HEK293 (cell line): Measurements from ENCODE around the gene KCTD21.

Experiments
- ELK4 ChIP-seq: IDR thresholded peaks from 2 replicates; pipeline ENCODE4 v1.6.1; 2011; ENCODE audit warnings: mild to moderate bottlenecking, low read depth, low read length, borderline replicate concordance
- HOXD13 ChIP-seq: sonication (generic); formaldehyde crosslinking; IDR thresholded peaks from 2 replicates; pipeline ENCODE4 v1.8.0; 2022; ENCODE audit warnings: missing genetic modification reagents, borderline replicate concordance
- KLF1 ChIP-seq: fragments of 450-650 bp; formaldehyde crosslinking; IDR thresholded peaks from 2 replicates; pipeline ENCODE4 v1.5.1; 2016; ENCODE audit warnings: missing biosample characterization, missing genetic modification characterization
- PBX3 ChIP-seq: sonication (generic); formaldehyde crosslinking; IDR thresholded peaks from 2 replicates; pipeline ENCODE4 v1.8.1; 2022; ENCODE audit warnings: mild to moderate bottlenecking, moderate library complexity, missing genetic modification reagents
- PRDM4 ChIP-seq: fragments of 450-650 bp; formaldehyde crosslinking; IDR thresholded peaks from 2 replicates; pipeline ENCODE4 v1.5.1; 2017; ENCODE audit warnings: missing biosample characterization, missing genetic modification characterization
- ZBTB7A ChIP-seq: fragments of 450-650 bp; formaldehyde crosslinking; IDR thresholded peaks from 2 replicates; pipeline ENCODE4 v1.5.1; 2016; ENCODE audit warnings: low read depth, missing biosample characterization, missing genetic modification characterization
- ZFHX2 ChIP-seq: fragments of 450-650 bp; formaldehyde crosslinking; conservative IDR thresholded peaks from 2 replicates; pipeline ENCODE4 v1.5.1; 2016; ENCODE audit warnings: missing biosample characterization, missing genetic modification characterization
- ZFP37 ChIP-seq: fragments of 450-650 bp; formaldehyde crosslinking; IDR thresholded peaks from 2 replicates; pipeline ENCODE4 v1.5.1; 2016; ENCODE audit warnings: missing biosample characterization, missing genetic modification characterization
- ZNF140 ChIP-seq: fragments of 450-650 bp; formaldehyde crosslinking; IDR thresholded peaks from 2 replicates; pipeline ENCODE4 v1.5.1; 2016; ENCODE audit warnings: missing biosample characterization, missing genetic modification characterization
- ZNF223 ChIP-seq: fragments of 450-650 bp; formaldehyde crosslinking; IDR thresholded peaks from 2 replicates; pipeline ENCODE4 v1.5.1; 2016; ENCODE audit warnings: missing biosample characterization, missing genetic modification characterization
- ZNF239 ChIP-seq: fragments of 450-650 bp; formaldehyde crosslinking; IDR thresholded peaks from 2 replicates; pipeline ENCODE4 v1.5.1; 2016; ENCODE audit warnings: missing biosample characterization, missing genetic modification characterization
- ZNF391 ChIP-seq: fragments of 450-650 bp; formaldehyde crosslinking; IDR thresholded peaks from 2 replicates; pipeline ENCODE4 v1.5.1; 2016; ENCODE audit warnings: low read depth, missing biosample characterization, missing genetic modification characterization, borderline replicate concordance
- ZNF426 ChIP-seq: fragments of 450-650 bp; formaldehyde crosslinking; IDR thresholded peaks from 2 replicates; pipeline ENCODE4 v1.5.1; 2017; ENCODE audit warnings: missing biosample characterization, missing genetic modification characterization, mild to moderate bottlenecking, inconsistent platforms, moderate library complexity
- ZNF48 ChIP-seq: fragments of 450-650 bp; formaldehyde crosslinking; IDR thresholded peaks from 2 replicates; pipeline ENCODE4 v1.5.1; 2016; ENCODE audit warnings: missing biosample characterization, missing genetic modification characterization
- ZNF585B ChIP-seq: fragments of 450-650 bp; formaldehyde crosslinking; IDR thresholded peaks from 2 replicates; pipeline ENCODE4 v1.5.1; 2016; ENCODE audit warnings: missing biosample characterization, missing genetic modification characterization
- ZNF596 ChIP-seq: fragments of 450-650 bp; IDR thresholded peaks from 2 replicates; pipeline ENCODE4 v1.5.0; 2018; ENCODE audit warnings: missing biosample characterization, mild to moderate bottlenecking, missing genetic modification characterization, moderate library complexity
- ZNF654 ChIP-seq: fragments of 450-650 bp; formaldehyde crosslinking; IDR thresholded peaks from 2 replicates; pipeline ENCODE4 v1.5.1; 2016; ENCODE audit warnings: low read depth, missing biosample characterization, missing genetic modification characterization
- ZNF704 ChIP-seq: fragments of 450-650 bp; formaldehyde crosslinking; IDR thresholded peaks from 2 replicates; pipeline ENCODE4 v1.5.1; 2016; ENCODE audit warnings: missing biosample characterization, missing genetic modification characterization
- ZNF776 ChIP-seq: fragments of 450-650 bp; formaldehyde crosslinking; IDR thresholded peaks from 2 replicates; pipeline ENCODE4 v1.5.0; 2017; ENCODE audit warnings: missing biosample characterization, missing genetic modification characterization, borderline replicate concordance
- ZNF837 ChIP-seq: fragments of 450-650 bp; formaldehyde crosslinking; IDR thresholded peaks from 2 replicates; pipeline ENCODE4 v1.5.1; 2016; ENCODE audit warnings: missing biosample characterization, missing genetic modification characterization
- ZNF843 ChIP-seq: fragments of 450-650 bp; formaldehyde crosslinking; IDR thresholded peaks from 2 replicates; pipeline ENCODE4 v1.5.1; 2016; ENCODE audit warnings: missing biosample characterization, missing genetic modification characterization
- TF ChIP-seq, protein P1 (sequence below): fragments of 450-650 bp; formaldehyde crosslinking; optimal IDR thresholded peaks from 2 replicates; pipeline ENCODE3; 2016; ENCODE audit warnings: missing biosample characterization, mild to moderate bottlenecking, missing genetic modification characterization
- TF ChIP-seq, protein P2 (sequence below): fragments of 450-650 bp; formaldehyde crosslinking; IDR thresholded peaks from 2 replicates; pipeline ENCODE4 v1.5.1; 2016; ENCODE audit warnings: missing biosample characterization, missing genetic modification characterization
- TF ChIP-seq, protein P3 (sequence below): fragments of 450-650 bp; formaldehyde crosslinking; IDR thresholded peaks from 2 replicates; pipeline ENCODE4 v1.5.1; 2016; ENCODE audit warnings: missing biosample characterization, missing genetic modification characterization
- TF ChIP-seq, protein P4 (sequence below): fragments of 450-650 bp; formaldehyde crosslinking; IDR thresholded peaks from 2 replicates; pipeline ENCODE4 v1.5.1; 2016; ENCODE audit warnings: missing biosample characterization, missing genetic modification characterization

KCTD21 gene

GRCh38 chr11:78188286-78189173, at the start of gene KCTD21, which contains the start of gene USP35 (continued):
- TF ChIP-seq KLF1 (tag by site-specific recombination) (peak; percentile 92), ZNF654 (no peak), ZNF223 (tag by site-specific recombination) (no peak), PBX3 (CRISPR knock-in tag) (0 out of 2 replicates have a peak, but pooled peaks have one; percentile 45), ZNF239 (tag by site-specific recombination) (no peak), ZNF596 (tag by site-specific recombination) (no peak), ZBTB7A (peak; percentile 21; the same call in 1 of the 2 replicates), PRDM4 (tag by site-specific recombination) (peak; percentile 73; the same call in 1 of the 2 replicates), ZNF140 (tag by site-specific recombination) (no peak), ZFP37 (tag by site-specific recombination) (0 out of 2 replicates have a peak, but pooled peaks have one; percentile 79), ZNF585B (tag by site-specific recombination) (no peak), ZFHX2 (tag by site-specific recombination) (peak; percentile 93), ELK4 (no peak), ZNF776 (tag by site-specific recombination) (no peak), ZNF426 (tag by site-specific recombination) (no peak), ZNF843 (tag by site-specific recombination) (peak; percentile 76), ZNF704 (tag by site-specific recombination) (no peak), ZNF391 (peak; percentile 89), ZNF48 (tag by site-specific recombination) (no peak), HOXD13 (CRISPR knock-in tag) (no peak), ZNF837 (tag by site-specific recombination) (no peak)
- TF ChIP-seq, protein P1, sequence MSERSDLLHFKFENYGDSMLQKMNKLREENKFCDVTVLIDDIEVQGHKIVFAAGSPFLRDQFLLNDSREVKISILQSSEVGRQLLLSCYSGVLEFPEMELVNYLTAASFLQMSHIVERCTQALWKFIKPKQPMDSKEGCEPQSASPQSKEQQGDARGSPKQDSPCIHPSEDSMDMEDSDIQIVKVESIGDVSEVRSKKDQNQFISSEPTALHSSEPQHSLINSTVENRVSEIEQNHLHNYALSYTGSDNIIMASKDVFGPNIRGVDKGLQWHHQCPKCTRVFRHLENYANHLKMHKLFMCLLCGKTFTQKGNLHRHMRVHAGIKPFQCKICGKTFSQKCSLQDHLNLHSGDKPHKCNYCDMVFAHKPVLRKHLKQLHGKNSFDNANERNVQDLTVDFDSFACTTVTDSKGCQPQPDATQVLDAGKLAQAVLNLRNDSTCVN (tag by site-specific recombination) = peak; percentile 81
- TF ChIP-seq, protein P2, sequence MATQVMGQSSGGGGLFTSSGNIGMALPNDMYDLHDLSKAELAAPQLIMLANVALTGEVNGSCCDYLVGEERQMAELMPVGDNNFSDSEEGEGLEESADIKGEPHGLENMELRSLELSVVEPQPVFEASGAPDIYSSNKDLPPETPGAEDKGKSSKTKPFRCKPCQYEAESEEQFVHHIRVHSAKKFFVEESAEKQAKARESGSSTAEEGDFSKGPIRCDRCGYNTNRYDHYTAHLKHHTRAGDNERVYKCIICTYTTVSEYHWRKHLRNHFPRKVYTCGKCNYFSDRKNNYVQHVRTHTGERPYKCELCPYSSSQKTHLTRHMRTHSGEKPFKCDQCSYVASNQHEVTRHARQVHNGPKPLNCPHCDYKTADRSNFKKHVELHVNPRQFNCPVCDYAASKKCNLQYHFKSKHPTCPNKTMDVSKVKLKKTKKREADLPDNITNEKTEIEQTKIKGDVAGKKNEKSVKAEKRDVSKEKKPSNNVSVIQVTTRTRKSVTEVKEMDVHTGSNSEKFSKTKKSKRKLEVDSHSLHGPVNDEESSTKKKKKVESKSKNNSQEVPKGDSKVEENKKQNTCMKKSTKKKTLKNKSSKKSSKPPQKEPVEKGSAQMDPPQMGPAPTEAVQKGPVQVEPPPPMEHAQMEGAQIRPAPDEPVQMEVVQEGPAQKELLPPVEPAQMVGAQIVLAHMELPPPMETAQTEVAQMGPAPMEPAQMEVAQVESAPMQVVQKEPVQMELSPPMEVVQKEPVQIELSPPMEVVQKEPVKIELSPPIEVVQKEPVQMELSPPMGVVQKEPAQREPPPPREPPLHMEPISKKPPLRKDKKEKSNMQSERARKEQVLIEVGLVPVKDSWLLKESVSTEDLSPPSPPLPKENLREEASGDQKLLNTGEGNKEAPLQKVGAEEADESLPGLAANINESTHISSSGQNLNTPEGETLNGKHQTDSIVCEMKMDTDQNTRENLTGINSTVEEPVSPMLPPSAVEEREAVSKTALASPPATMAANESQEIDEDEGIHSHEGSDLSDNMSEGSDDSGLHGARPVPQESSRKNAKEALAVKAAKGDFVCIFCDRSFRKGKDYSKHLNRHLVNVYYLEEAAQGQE (tag by site-specific recombination) = no peak
- TF ChIP-seq, protein P3, sequence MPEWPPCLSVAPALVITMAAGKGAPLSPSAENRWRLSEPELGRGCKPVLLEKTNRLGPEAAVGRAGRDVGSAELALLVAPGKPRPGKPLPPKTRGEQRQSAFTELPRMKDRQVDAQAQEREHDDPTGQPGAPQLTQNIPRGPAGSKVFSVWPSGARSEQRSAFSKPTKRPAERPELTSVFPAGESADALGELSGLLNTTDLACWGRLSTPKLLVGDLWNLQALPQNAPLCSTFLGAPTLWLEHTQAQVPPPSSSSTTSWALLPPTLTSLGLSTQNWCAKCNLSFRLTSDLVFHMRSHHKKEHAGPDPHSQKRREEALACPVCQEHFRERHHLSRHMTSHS = 0 out of 2 replicates have a peak, but pooled peaks have one; percentile 26
- TF ChIP-seq, protein P4, sequence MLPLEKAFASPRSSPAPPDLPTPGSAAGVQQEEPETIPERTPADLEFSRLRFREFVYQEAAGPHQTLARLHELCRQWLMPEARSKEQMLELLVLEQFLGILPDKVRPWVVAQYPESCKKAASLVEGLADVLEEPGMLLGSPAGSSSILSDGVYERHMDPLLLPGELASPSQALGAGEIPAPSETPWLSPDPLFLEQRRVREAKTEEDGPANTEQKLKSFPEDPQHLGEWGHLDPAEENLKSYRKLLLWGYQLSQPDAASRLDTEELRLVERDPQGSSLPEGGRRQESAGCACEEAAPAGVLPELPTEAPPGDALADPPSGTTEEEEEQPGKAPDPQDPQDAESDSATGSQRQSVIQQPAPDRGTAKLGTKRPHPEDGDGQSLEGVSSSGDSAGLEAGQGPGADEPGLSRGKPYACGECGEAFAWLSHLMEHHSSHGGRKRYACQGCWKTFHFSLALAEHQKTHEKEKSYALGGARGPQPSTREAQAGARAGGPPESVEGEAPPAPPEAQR (tag by site-specific recombination) = no peak
